Trophoblast cell (in vitro differentiated cells and primary cell): ENCODE data around the gene RC3H2.
A peak's percentile ranks its signal among the peaks of the same experiment; 100 is the strongest.

ENCODE experiments used
- DNase-seq, 2 donors: peaks; one replicate each; pipeline ENCODE4 v3.0.0-alpha.2; 2016
- H2AFZ ChIP-seq: 2 replicates; pipeline ENCODE4 v1.6.1; 2013; ENCODE audit warnings: low read length, moderate library complexity, mild to moderate bottlenecking; ENCODE audit not compliant: insufficient read depth, poor library complexity
- H2AK5ac ChIP-seq: 2 replicates; pipeline ENCODE4 v1.6.1; 2013; ENCODE audit warnings: mild to moderate bottlenecking, low read length
- H2BK120ac ChIP-seq: 2 replicates; pipeline ENCODE4 v1.6.1; 2013; ENCODE audit warnings: low read length, mild to moderate bottlenecking, moderate library complexity; ENCODE audit not compliant: insufficient read depth, poor library complexity
- H2BK12ac ChIP-seq: 2 replicates; pipeline ENCODE4 v1.6.1; 2013; ENCODE audit warnings: mild to moderate bottlenecking, low read length, moderate library complexity
- H2BK5ac ChIP-seq: 2 replicates; pipeline ENCODE4 v1.6.1; 2013; ENCODE audit warnings: low read length, low read depth, moderate library complexity, mild to moderate bottlenecking; ENCODE audit not compliant: poor library complexity
- H3K14ac ChIP-seq: 2 replicates; pipeline ENCODE4 v1.6.1; 2013; ENCODE audit warnings: mild to moderate bottlenecking, low read length
- H3K18ac ChIP-seq: 2 replicates; pipeline ENCODE4 v1.6.1; 2013; ENCODE audit warnings: mild to moderate bottlenecking, low read length
- H3K23ac ChIP-seq: 2 replicates; pipeline ENCODE4 v1.6.1; 2013; ENCODE audit warnings: low read length
- H3K27ac ChIP-seq: 2 replicates; pipeline ENCODE4 v1.5.1; 2013; ENCODE audit warnings: low read depth, mild to moderate bottlenecking, inconsistent platforms, low read length, moderate library complexity
- H3K27me3 ChIP-seq: 2 replicates; pipeline ENCODE4 v1.6.1; 2013; ENCODE audit warnings: inconsistent platforms, mild to moderate bottlenecking, low read length, moderate library complexity; ENCODE audit not compliant: insufficient read depth
- H3K36me3 ChIP-seq, 2 experiments: 1 replicate in 1 of 2; 2 replicates in 1 of 2; pipeline ENCODE4 v1.6.1; 2013; ENCODE audit warnings: low read length in 2 of 2, mild to moderate bottlenecking in 2 of 2, moderate library complexity in 1 of 2; ENCODE audit not compliant: insufficient read depth in 2 of 2, control insufficient read depth in 1 of 2
- H3K4ac ChIP-seq: 2 replicates; pipeline ENCODE4 v1.6.1; 2013; ENCODE audit warnings: low read depth, mild to moderate bottlenecking, low read length, moderate library complexity
- H3K4me1 ChIP-seq, 2 experiments: 1 replicate in 1 of 2; 2 replicates in 1 of 2; pipeline ENCODE4 v1.6.1; 2013; ENCODE audit warnings: low read length in 2 of 2, mild to moderate bottlenecking in 2 of 2, moderate library complexity in 1 of 2; ENCODE audit not compliant: insufficient read depth in 2 of 2, control insufficient read depth in 1 of 2
- H3K4me2 ChIP-seq: 2 replicates; pipeline ENCODE4 v1.6.1; 2013; ENCODE audit warnings: inconsistent platforms, mild to moderate bottlenecking, low read length, moderate library complexity
- H3K4me3 ChIP-seq: 2 replicates; pipeline ENCODE4 v1.5.1; 2013; ENCODE audit warnings: mild to moderate bottlenecking, low read depth, low read length, inconsistent platforms
- H3K79me1 ChIP-seq: one replicate; pipeline ENCODE4 v1.6.1; 2013; ENCODE audit warnings: low read length
- H3K79me2 ChIP-seq: 2 replicates; pipeline ENCODE4 v1.6.1; 2013; ENCODE audit warnings: low read length, mild to moderate bottlenecking; ENCODE audit not compliant: control insufficient read depth, insufficient read depth, poor library complexity
- H3K9ac ChIP-seq: 2 replicates; pipeline ENCODE4 v1.6.1; 2013; ENCODE audit warnings: mild to moderate bottlenecking, low read length
- H3K9me3 ChIP-seq: 2 replicates; pipeline ENCODE4 v1.6.1; 2013; ENCODE audit warnings: low read depth, mild to moderate bottlenecking, control low read depth, inconsistent platforms, low read length; ENCODE audit not compliant: insufficient read depth
- H4K12ac ChIP-seq: 2 replicates; pipeline ENCODE4 v1.6.1; 2013; ENCODE audit warnings: low read depth, mild to moderate bottlenecking, low read length, moderate library complexity
- H4K8ac ChIP-seq: 2 replicates; pipeline ENCODE4 v1.6.1; 2013; ENCODE audit warnings: low read depth, mild to moderate bottlenecking, low read length, moderate library complexity
- H4K91ac ChIP-seq: one replicate; pipeline ENCODE4 v1.6.1; 2013; ENCODE audit warnings: low read depth, mild to moderate bottlenecking, low read length, moderate library complexity
- WGBS: extraction: QIAGEN DNeasy Blood & Tissue Kit; methylation state at CpG from one replicate; pipeline ENCODE4 v1.1.7; 2013; ENCODE audit warnings: missing lambda C conversion rate; ENCODE audit not compliant: insufficient read length, insufficient coverage; ENCODE audit errors: extremely low coverage; 5-methylcytosine and 5-hydroxymethylcytosine counted together

The RC3H2 gene

GRCh38 chr9:122936883-122937282 is 31.7 kb upstream of the RC3H2 start:
- Histone ChIP-seq H4K91ac (no peak overlapping the region), H3K4ac (no peak overlapping the region), H3K79me1 (peaks cover 10% of the 10 kb centered on the region)

GRCh38 chr9:122936464-122936863 is 31.3 kb upstream of the RC3H2 start:
- H2AFZ ChIP-seq, result no peak overlapping the region
- peaks cover 8% of the 10 kb centered on the region for H3K79me2 ChIP-seq
- H3K14ac ChIP-seq, result no peak overlapping the region
- H3K4me2 ChIP-seq, result no peak overlapping the region
- H3K18ac ChIP-seq, result no peak overlapping the region
- H3K4me3 ChIP-seq, result no peak overlapping the region
- no peaks in the 10 kb centered on the region for H3K9me3 ChIP-seq
- H3K36me3 ChIP-seq, result peaks cover 10 to 11% of the 10 kb centered on the region in 2 experiments
- no peaks in the 10 kb centered on the region for H3K27me3 ChIP-seq
- no peak overlapping the region for H2BK12ac ChIP-seq
- WGBS, result no CpG with 5 or more reads among the region's 5 CpGs
- H2BK120ac ChIP-seq, result no peak overlapping the region
- H2BK5ac ChIP-seq, result no peak overlapping the region
- no peak overlapping the region for H3K9ac ChIP-seq
- DNase-seq, result no peak
- no peak overlapping the region for H3K27ac ChIP-seq
- no peak overlapping the region for H4K12ac ChIP-seq
- no peak overlapping the region for H4K8ac ChIP-seq
- no peak overlapping the region for H3K4ac ChIP-seq
- H4K91ac ChIP-seq, result no peak overlapping the region
- peaks cover 11% of the 10 kb centered on the region for H3K79me1 ChIP-seq
- H3K23ac ChIP-seq, result no peak overlapping the region
- H3K4me1 ChIP-seq, result peaks cover 0 to 3% of the 10 kb centered on the region in 2 experiments
- H2AK5ac ChIP-seq, result no peak overlapping the region

More at GRCh38 chr9:122936883-122937282, 31.7 kb upstream of the RC3H2 start:
- Histone ChIP-seq H3K79me2 (peaks cover 7% of the 10 kb centered on the region), H3K18ac (no peak overlapping the region), H2BK12ac (no peak overlapping the region), H2BK120ac (no peak overlapping the region), H3K4me3 (no peak overlapping the region), H3K9me3 (no peaks in the 10 kb centered on the region), H3K27ac (no peak overlapping the region), H3K4me1 (peaks cover 0 to 3% of the 10 kb centered on the region in 2 experiments), H3K36me3 (peaks cover 10 to 11% of the 10 kb centered on the region in 2 experiments), H2AK5ac (no peak overlapping the region), H3K4me2 (no peak overlapping the region), H3K27me3 (no peaks in the 10 kb centered on the region), H3K9ac (no peak overlapping the region), H4K12ac (no peak overlapping the region), H3K14ac (no peak overlapping the region), H2AFZ (no peak overlapping the region), H2BK5ac (no peak overlapping the region), H4K8ac (no peak overlapping the region), H3K23ac (no peak overlapping the region)
- DNase-seq, result no peak
- no CpG with 5 or more reads among the region's 1 CpG for WGBS

GRCh38 chr9:122931226-122932121 is 26.3 kb upstream of the RC3H2 start, which contains the start of gene ZBTB26:
Gene ZBTB26 (minus strand): TSS chr9:122931512. CDS start chr9:122919934, 11,578 bp downstream.
- Histone ChIP-seq H3K4me1 (peaks cover 0 to 3% of the 10 kb centered on the region in 2 experiments), H4K8ac (peak within 1 kb of the TSS; percentile 94), H3K79me1 (peaks cover 7% of the 10 kb centered on the region), H3K9me3 (no peaks in the 10 kb centered on the region), H3K4me2 (peak within 1 kb of the TSS; percentile 59), H3K14ac (peak within 1 kb of the TSS; percentile 84), H3K36me3 (peaks cover 2 to 3% of the 10 kb centered on the region in 2 experiments), H3K79me2 (peaks cover 10% of the 10 kb centered on the region), H2BK12ac (no peak within 1 kb of the TSS), H3K9ac (peak within 1 kb of the TSS; percentile 93), H3K27ac (peak within 1 kb of the TSS; percentile 46), H3K27me3 (no peaks in the 10 kb centered on the region), H2AK5ac (peak within 1 kb of the TSS; percentile 26), H3K23ac (no peak within 1 kb of the TSS), H3K4me3 (peak within 1 kb of the TSS; percentile 94), H3K4ac (peak within 1 kb of the TSS; percentile 84), H4K12ac (peak within 1 kb of the TSS; percentile 86), H2BK120ac (peak within 1 kb of the TSS; percentile 80), H2BK5ac (peak within 1 kb of the TSS; percentile 91), H4K91ac (peak within 1 kb of the TSS; percentile 93), H3K18ac (peak within 1 kb of the TSS; percentile 91), H2AFZ (peak within 1 kb of the TSS; percentile 88)
- DNase-seq, result peak; percentile 79 to 93
- WGBS, result no CpG with 5 or more reads among the region's 51 CpGs

GRCh38 chr9:122930541-122931225 is 25.5 kb upstream of the RC3H2 start:
- Histone ChIP-seq H2AK5ac (peak overlapping the region; percentile 26), H3K79me2 (peaks cover 10% of the 10 kb centered on the region), H2BK12ac (no peak overlapping the region), H3K9ac (peak overlapping the region; percentile 77), H3K27me3 (no peaks in the 10 kb centered on the region), H3K4me2 (peak overlapping the region; percentile 53), H4K8ac (peak overlapping the region; percentile 94), H3K9me3 (no peaks in the 10 kb centered on the region), H3K4me1 (peaks cover 0 to 3% of the 10 kb centered on the region in 2 experiments), H3K27ac (no peak overlapping the region), H3K23ac (no peak overlapping the region), H2AFZ (peak overlapping the region; percentile 82), H2BK5ac (peak overlapping the region; percentile 91), H3K14ac (peak overlapping the region; percentile 74), H3K36me3 (peaks cover 0 to 3% of the 10 kb centered on the region in 2 experiments), H3K4ac (peak overlapping the region; percentile 82), H4K12ac (peak overlapping the region; percentile 82), H3K4me3 (peak overlapping the region; percentile 94), H4K91ac (peak overlapping the region; percentile 93), H3K18ac (peak overlapping the region; percentile 76), H2BK120ac (peak overlapping the region; percentile 80), H3K79me1 (peaks cover 7% of the 10 kb centered on the region)
- peak in 1 of 2 donors; percentile 42 for DNase-seq
- WGBS, result no CpG with 5 or more reads among the region's 10 CpGs
